Measurements from ENCODE around the gene SPAG16. TPM values are rescaled to one million over a fixed set of nuclear protein-coding genes. Genes with fewer than 3 reads are reported as not detected.

Gene SPAG16
- total and polyA plus RNA-seq, 2 donors (not counting 1 experiment from before 2014, with no cell fraction given), result 24.1 to 36.8 TPM

DNA sequence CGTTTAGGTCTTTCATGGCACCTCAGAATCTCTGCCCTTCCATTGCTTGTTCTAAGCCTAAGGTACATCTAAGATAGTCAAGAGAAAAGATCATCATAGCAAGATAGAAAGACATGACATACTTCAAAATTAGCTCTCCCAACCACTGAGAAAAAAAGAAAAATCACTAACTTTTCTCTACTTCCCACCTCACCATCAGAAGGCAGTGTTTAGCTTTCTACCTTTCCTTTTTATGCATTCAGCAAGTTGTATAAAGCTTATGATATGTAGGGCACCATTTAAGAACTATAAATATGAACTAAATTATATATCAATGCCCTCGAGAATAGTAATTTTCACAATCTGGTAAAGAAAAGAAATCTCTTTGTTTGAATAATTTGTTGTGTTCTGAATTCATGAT is 794.8 kb downstream of the SPAG16 start:
- H3K79me2 ChIP-seq (ENCODE audit: control insufficient read depth, insufficient read depth, low read length), result no peaks in the 10 kb centered on the region
- H3K27ac ChIP-seq (ENCODE audit: insufficient read depth, low read length), result no peak overlapping the region
- H3K9ac ChIP-seq (ENCODE audit: insufficient read depth, low read length), result no peak overlapping the region
- H3K9me3 ChIP-seq (ENCODE audit: control insufficient read depth, insufficient read depth, low read depth, low read length), result no peaks in the 10 kb centered on the region
- H4K20me1 ChIP-seq (ENCODE audit: control insufficient read depth, extremely low read depth, insufficient read depth, low read length), result no peaks in the 10 kb centered on the region
- DNase-seq (ENCODE audit: low read depth in 2 of 2), result no peak
- H3K4me3 ChIP-seq (replicated peaks in 1 of 4; ENCODE audit: control extremely low read depth in 1 of 4, insufficient read depth in 1 of 4, low read depth in 3 of 4, low read length in 4 of 4), result no peak overlapping the region
- H2AFZ ChIP-seq (ENCODE audit: low read length), result no peak overlapping the region
- no peak overlapping the region for H3K4me2 ChIP-seq (ENCODE audit: extremely low read depth, insufficient read depth, low read length)
- no peak for TF ChIP-seq EZH2 (IDR thresholded peaks at IDR 0.05; ENCODE audit: low read length, missing control alignments)
- H3K4me1 ChIP-seq (ENCODE audit: control insufficient read depth, extremely low read depth, insufficient read depth, low read length), result no peaks in the 10 kb centered on the region
- no peaks in the 10 kb centered on the region for H3K36me3 ChIP-seq (ENCODE audit: control insufficient read depth, insufficient read depth, low read length)
- H3K27me3 ChIP-seq (ENCODE audit: control insufficient read depth, insufficient read depth, low read length), result no peaks in the 10 kb centered on the region

DNA sequence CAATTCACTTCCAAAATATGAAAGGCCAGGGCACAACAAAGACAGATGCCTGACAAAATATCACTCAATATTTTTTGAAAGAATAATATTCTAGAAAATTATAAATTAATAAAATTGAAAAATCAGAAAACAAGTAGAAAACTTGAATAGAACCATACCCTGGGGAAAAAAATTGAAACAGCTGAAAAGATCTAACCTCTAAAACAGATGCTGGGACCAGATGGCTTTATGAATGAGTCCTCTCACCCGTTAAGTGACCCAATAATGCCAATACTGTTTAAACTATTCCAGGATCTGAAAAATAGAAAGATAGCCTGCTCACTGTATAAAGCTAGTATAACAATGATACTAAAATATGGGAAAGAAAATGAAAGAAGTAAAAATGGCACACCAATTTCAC is 804.3 kb downstream of the SPAG16 start:
- no peaks in the 10 kb centered on the region for H3K4me1 ChIP-seq (ENCODE audit: control insufficient read depth, extremely low read depth, insufficient read depth, low read length)
- H3K36me3 ChIP-seq (ENCODE audit: control insufficient read depth, insufficient read depth, low read length), result no peaks in the 10 kb centered on the region
- no peaks in the 10 kb centered on the region for H3K79me2 ChIP-seq (ENCODE audit: control insufficient read depth, insufficient read depth, low read length)
- TF ChIP-seq EZH2 (IDR thresholded peaks at IDR 0.05; ENCODE audit: low read length, missing control alignments), result no peak
- TF ChIP-seq, protein P1, sequence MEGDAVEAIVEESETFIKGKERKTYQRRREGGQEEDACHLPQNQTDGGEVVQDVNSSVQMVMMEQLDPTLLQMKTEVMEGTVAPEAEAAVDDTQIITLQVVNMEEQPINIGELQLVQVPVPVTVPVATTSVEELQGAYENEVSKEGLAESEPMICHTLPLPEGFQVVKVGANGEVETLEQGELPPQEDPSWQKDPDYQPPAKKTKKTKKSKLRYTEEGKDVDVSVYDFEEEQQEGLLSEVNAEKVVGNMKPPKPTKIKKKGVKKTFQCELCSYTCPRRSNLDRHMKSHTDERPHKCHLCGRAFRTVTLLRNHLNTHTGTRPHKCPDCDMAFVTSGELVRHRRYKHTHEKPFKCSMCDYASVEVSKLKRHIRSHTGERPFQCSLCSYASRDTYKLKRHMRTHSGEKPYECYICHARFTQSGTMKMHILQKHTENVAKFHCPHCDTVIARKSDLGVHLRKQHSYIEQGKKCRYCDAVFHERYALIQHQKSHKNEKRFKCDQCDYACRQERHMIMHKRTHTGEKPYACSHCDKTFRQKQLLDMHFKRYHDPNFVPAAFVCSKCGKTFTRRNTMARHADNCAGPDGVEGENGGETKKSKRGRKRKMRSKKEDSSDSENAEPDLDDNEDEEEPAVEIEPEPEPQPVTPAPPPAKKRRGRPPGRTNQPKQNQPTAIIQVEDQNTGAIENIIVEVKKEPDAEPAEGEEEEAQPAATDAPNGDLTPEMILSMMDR (conservative IDR thresholded peaks at IDR 0.05 in 1 of 2, IDR thresholded peaks at IDR 0.05 in 1 of 2; ENCODE audit: low read depth in 1 of 2, low read length in 2 of 2), result no peak
- H3K9ac ChIP-seq (ENCODE audit: insufficient read depth, low read length), result no peak overlapping the region
- H3K27me3 ChIP-seq (ENCODE audit: control insufficient read depth, insufficient read depth, low read length), result no peaks in the 10 kb centered on the region
- no peak overlapping the region for H3K4me2 ChIP-seq (ENCODE audit: extremely low read depth, insufficient read depth, low read length)
- no peaks in the 10 kb centered on the region for H3K9me3 ChIP-seq (ENCODE audit: control insufficient read depth, insufficient read depth, low read depth, low read length)
- no peaks in the 10 kb centered on the region for H4K20me1 ChIP-seq (ENCODE audit: control insufficient read depth, extremely low read depth, insufficient read depth, low read length)
- no peak overlapping the region for H3K27ac ChIP-seq (ENCODE audit: insufficient read depth, low read length)
- no peak overlapping the region for H2AFZ ChIP-seq (ENCODE audit: low read length)
- no peak for DNase-seq (ENCODE audit: low read depth in 2 of 2)
- H3K4me3 ChIP-seq (replicated peaks in 1 of 4; ENCODE audit: control extremely low read depth in 1 of 4, insufficient read depth in 1 of 4, low read depth in 3 of 4, low read length in 4 of 4), result no peak overlapping the region

DNA sequence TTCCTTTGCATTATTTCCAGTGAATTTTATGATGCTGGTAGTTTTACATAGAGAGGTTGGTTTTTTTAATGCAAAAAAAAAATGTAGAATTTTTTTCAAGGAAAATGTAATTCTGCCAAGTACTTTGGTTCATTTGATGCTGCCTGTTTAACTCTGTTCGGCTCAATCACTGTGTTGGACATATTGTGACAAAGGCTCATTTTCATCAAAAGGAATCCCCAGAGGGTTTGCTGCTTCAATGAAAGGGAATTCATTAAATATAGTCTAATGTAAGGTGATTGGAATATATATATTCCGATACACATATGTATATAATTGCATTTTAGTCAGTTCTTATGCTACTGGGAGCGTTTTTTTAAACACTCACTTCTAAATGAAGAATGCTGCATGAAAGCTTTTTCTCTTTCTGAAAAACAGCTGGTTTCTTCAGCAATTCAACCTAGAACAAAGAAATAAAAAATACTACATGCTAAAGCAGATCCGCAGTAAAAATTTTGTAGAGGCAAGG is 812.0 kb downstream of the SPAG16 start:
- no peak for DNase-seq (ENCODE audit: low read depth in 2 of 2)
- Histone ChIP-seq H3K4me1 (ENCODE audit: control insufficient read depth, extremely low read depth, insufficient read depth, low read length) (no peaks in the 10 kb centered on the region), H3K4me3 (replicated peaks in 1 of 4; ENCODE audit: control extremely low read depth in 1 of 4, insufficient read depth in 1 of 4, low read depth in 3 of 4, low read length in 4 of 4) (no peak overlapping the region), H3K27ac (ENCODE audit: insufficient read depth, low read length) (no peak overlapping the region), H4K20me1 (ENCODE audit: control insufficient read depth, extremely low read depth, insufficient read depth, low read length) (no peaks in the 10 kb centered on the region), H2AFZ (ENCODE audit: low read length) (no peak overlapping the region), H3K4me2 (ENCODE audit: extremely low read depth, insufficient read depth, low read length) (no peak overlapping the region), H3K9ac (ENCODE audit: insufficient read depth, low read length) (no peak overlapping the region), H3K36me3 (ENCODE audit: control insufficient read depth, insufficient read depth, low read length) (no peaks in the 10 kb centered on the region), H3K79me2 (ENCODE audit: control insufficient read depth, insufficient read depth, low read length) (no peaks in the 10 kb centered on the region), H3K9me3 (ENCODE audit: control insufficient read depth, insufficient read depth, low read depth, low read length) (no peaks in the 10 kb centered on the region), H3K27me3 (ENCODE audit: control insufficient read depth, insufficient read depth, low read length) (no peaks in the 10 kb centered on the region)
- TF ChIP-seq, protein P1 (conservative IDR thresholded peaks at IDR 0.05 in 1 of 2, IDR thresholded peaks at IDR 0.05 in 1 of 2; ENCODE audit: low read depth in 1 of 2, low read length in 2 of 2), result no peak
- no peak for TF ChIP-seq EZH2 (IDR thresholded peaks at IDR 0.05; ENCODE audit: low read length, missing control alignments)

All from fibroblast of lung (primary cell).